SU-DHL-6 (cell line): Measurements from ENCODE around the gene GAREM2.

Experiments
- CTCF ChIP-seq: fragments of 200-600 bp; sonication (generic); IDR thresholded peaks from one replicate; pipeline ENCODE4 v1.5.1; 2017; ENCODE audit warnings: antibody characterized with exemption, mild to moderate bottlenecking, low read length, moderate library complexity; ENCODE audit not compliant: insufficient read depth, poor library complexity, severe bottlenecking
- EZH2phosphoT487 ChIP-seq: fragments of 200-600 bp; sonication (generic), shearing (Covaris generic); conservative IDR thresholded peaks from 2 replicates; pipeline ENCODE4 v1.6.1; 2018; ENCODE audit warnings: mild to moderate bottlenecking, antibody characterized with exemption, low read length, moderate library complexity, mixed read lengths

GRCh38 chr2:26178746-26179436 is 6.0 kb downstream of the GAREM2 start:
- TF ChIP-seq CTCF (no peak), EZH2phosphoT487 (no peak)
